Measurements from ENCODE around the gene IPPK. TPM values are rescaled to one million over a fixed set of nuclear protein-coding genes. Genes with fewer than 3 reads are reported as not detected.

IPPK gene
- total RNA-seq, 1 donor from 2014 or later: 28.0 TPM

- intact Hi-C loops (cut with DNase I): no loop called here
- Histone ChIP-seq H3K27me3 (no peaks in the 10 kb centered on the region), H3K36me3 (peaks cover 57 to 68% of the 10 kb centered on the region in 2 donors)
Observed at GRCh38 chr9:92712767-92713166, 42.8 kb upstream of the IPPK start.

GRCh38 chr9:92711844-92712243, 41.9 kb upstream of the IPPK start:
- DNase-seq (ENCODE audit: low spot score in 2 of 2): no peak
- no peaks in the 10 kb centered on the region for H3K9me3 ChIP-seq
- H3K27ac ChIP-seq: no peak overlapping the region
- H3K27me3 ChIP-seq: no peaks in the 10 kb centered on the region
- no peak for TF ChIP-seq CTCF (IDR thresholded peaks at IDR 0.05)
- no peak overlapping the region for H3K4me3 ChIP-seq
- intact Hi-C loops (cut with DNase I): no loop called here
- no peaks in the 10 kb centered on the region for H3K4me1 ChIP-seq
- H3K36me3 ChIP-seq: peaks cover 48 to 58% of the 10 kb centered on the region in 2 donors

More at GRCh38 chr9:92712767-92713166, 42.8 kb upstream of the IPPK start:
- H3K4me1 ChIP-seq: no peaks in the 10 kb centered on the region
- DNase-seq (ENCODE audit: low spot score in 2 of 2): no peak
- H3K27ac ChIP-seq: no peak overlapping the region
- no peaks in the 10 kb centered on the region for H3K9me3 ChIP-seq
- no peak for TF ChIP-seq CTCF (IDR thresholded peaks at IDR 0.05)
- H3K4me3 ChIP-seq: no peak overlapping the region

- Histone ChIP-seq H3K9me3 (no peaks in the 10 kb centered on the region), H3K4me1 (no peaks in the 10 kb centered on the region), H3K36me3 (peaks cover 48 to 55% of the 10 kb centered on the region in 2 donors), H3K4me3 (no peak overlapping the region), H3K27me3 (no peaks in the 10 kb centered on the region), H3K27ac (no peak overlapping the region)
- DNase-seq (ENCODE audit: low spot score in 2 of 2): no peak
- TF ChIP-seq CTCF (IDR thresholded peaks at IDR 0.05): no peak
- intact Hi-C loops (cut with DNase I): no loop called here
Observed at GRCh38 chr9:92711146-92711545, 41.2 kb upstream of the IPPK start.

- no peak overlapping the region for H3K27ac ChIP-seq
- no peaks in the 10 kb centered on the region for H3K27me3 ChIP-seq
- H3K4me3 ChIP-seq: no peak overlapping the region
- intact Hi-C loops (cut with DNase I): no loop called here
- peaks cover 40 to 47% of the 10 kb centered on the region in 2 donors for H3K36me3 ChIP-seq
- no peak for DNase-seq (ENCODE audit: low spot score in 2 of 2)
- no peaks in the 10 kb centered on the region for H3K4me1 ChIP-seq
- TF ChIP-seq CTCF (IDR thresholded peaks at IDR 0.05): no peak
- no peaks in the 10 kb centered on the region for H3K9me3 ChIP-seq
Observed at GRCh38 chr9:92710368-92710767, 40.4 kb upstream of the IPPK start.

GRCh38 chr9:92709954-92710353, 40.0 kb upstream of the IPPK start:
- H3K9me3 ChIP-seq: no peaks in the 10 kb centered on the region
- intact Hi-C loops (cut with DNase I): no loop called here
- H3K27ac ChIP-seq: no peak overlapping the region
- TF ChIP-seq CTCF (IDR thresholded peaks at IDR 0.05): no peak
- H3K4me3 ChIP-seq: no peak overlapping the region
- no peak for DNase-seq (ENCODE audit: low spot score in 2 of 2)
- H3K36me3 ChIP-seq: peaks cover 36 to 43% of the 10 kb centered on the region in 2 donors
- H3K27me3 ChIP-seq: no peaks in the 10 kb centered on the region
- no peaks in the 10 kb centered on the region for H3K4me1 ChIP-seq

- intact Hi-C loops (cut with DNase I): no loop called here
- no peak for DNase-seq (ENCODE audit: low spot score in 2 of 2)
- Histone ChIP-seq H3K36me3 (peaks cover 29 to 36% of the 10 kb centered on the region in 2 donors), H3K4me3 (no peak overlapping the region), H3K4me1 (no peaks in the 10 kb centered on the region), H3K27ac (no peak overlapping the region), H3K27me3 (no peaks in the 10 kb centered on the region), H3K9me3 (no peaks in the 10 kb centered on the region)
- no peak for TF ChIP-seq CTCF (IDR thresholded peaks at IDR 0.05)
Observed at GRCh38 chr9:92709240-92709639, 39.3 kb upstream of the IPPK start.
